AG04449 (cell line): Measurements from ENCODE around the gene TIMP1.

ENCODE experiments used
- CTCF ChIA-PET: fragments of 350-600 bp; formaldehyde crosslinking; extraction: SDS; loops from one replicate; lab custom pipeline; 2021; ENCODE audit warnings: antibody characterized with exemption; lab: Yijun Ruan, JAX
- POLR2A ChIA-PET: fragments of 400-600, 350-600 bp; formaldehyde crosslinking; extraction: SDS; loops from one replicate; lab custom pipeline; 2020; ENCODE audit warnings: antibody characterized with exemption, inconsistent platforms; lab: Yijun Ruan, JAX
- DNase-seq: peaks from one replicate; pipeline ENCODE4 v3.0.0-alpha.2; 2010; ENCODE audit warnings: low read depth, low spot score
- H3K4me3 ChIP-seq: 2 replicates; pipeline ENCODE4 v1.5.1; 2011; ENCODE audit warnings: low read depth, mild to moderate bottlenecking, control low read depth, low read length
- TF ChIP-seq, protein P1 (sequence below): IDR thresholded peaks from one replicate; pipeline ENCODE4 v1.5.1; 2011; ENCODE audit warnings: mild to moderate bottlenecking, moderate library complexity, low read length, control low read depth, inconsistent platforms; ENCODE audit not compliant: insufficient read depth; ENCODE audit errors: missing control alignments

TIMP1 gene

DNA sequence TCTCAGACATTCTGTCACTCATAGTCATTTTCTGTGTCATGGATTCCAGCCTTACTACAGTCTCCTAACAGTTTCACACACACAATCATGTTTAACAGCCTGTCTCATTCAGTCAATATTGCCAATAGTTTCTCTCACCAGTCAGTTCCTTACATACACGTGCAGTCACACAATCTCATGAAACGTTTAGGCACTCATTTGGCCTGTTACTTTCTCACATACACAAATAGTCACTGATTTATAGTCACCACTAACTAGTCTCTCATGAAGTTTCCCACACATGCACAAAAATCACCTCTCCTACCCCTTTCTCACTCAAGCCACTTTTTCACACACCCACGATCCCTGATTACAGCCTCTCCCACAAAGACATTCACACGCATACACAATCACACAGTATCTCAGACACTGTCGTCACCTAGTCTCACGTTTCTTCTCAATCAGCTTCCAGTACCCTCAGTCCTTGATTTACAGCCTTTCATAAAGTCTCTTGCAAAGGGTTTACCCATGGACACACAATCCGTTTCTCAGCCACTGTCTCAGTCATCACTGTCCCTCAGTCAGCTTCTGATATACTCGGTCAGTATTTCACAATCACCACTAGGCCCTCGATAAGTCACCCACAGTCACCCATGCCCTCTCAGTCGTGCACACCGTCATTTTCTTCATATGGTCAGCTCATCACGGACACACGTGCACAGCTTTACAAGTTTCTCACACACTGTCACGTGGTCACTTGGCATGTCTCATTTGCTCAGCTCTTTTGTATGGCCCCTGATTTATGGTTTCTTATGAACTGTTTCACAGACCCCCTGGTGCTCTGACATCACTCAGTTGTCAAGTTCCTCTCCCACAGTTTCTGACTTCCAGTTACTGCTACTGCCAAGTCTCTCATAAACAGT, 51.7 kb downstream of the TIMP1 start:
- TF ChIP-seq, protein P1, sequence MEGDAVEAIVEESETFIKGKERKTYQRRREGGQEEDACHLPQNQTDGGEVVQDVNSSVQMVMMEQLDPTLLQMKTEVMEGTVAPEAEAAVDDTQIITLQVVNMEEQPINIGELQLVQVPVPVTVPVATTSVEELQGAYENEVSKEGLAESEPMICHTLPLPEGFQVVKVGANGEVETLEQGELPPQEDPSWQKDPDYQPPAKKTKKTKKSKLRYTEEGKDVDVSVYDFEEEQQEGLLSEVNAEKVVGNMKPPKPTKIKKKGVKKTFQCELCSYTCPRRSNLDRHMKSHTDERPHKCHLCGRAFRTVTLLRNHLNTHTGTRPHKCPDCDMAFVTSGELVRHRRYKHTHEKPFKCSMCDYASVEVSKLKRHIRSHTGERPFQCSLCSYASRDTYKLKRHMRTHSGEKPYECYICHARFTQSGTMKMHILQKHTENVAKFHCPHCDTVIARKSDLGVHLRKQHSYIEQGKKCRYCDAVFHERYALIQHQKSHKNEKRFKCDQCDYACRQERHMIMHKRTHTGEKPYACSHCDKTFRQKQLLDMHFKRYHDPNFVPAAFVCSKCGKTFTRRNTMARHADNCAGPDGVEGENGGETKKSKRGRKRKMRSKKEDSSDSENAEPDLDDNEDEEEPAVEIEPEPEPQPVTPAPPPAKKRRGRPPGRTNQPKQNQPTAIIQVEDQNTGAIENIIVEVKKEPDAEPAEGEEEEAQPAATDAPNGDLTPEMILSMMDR: no peak
- ChIA-PET POLR2A (no interaction called here), CTCF (interaction anchor here (1.0 to 1.4 kb wide), 2 partner anchors 9 to 11 kb away, joined by 3 to 6 read pairs; no protein-coding TSS in a partner anchor)
- no peak overlapping the region for H3K4me3 ChIP-seq
- DNase-seq: no peak

DNA sequence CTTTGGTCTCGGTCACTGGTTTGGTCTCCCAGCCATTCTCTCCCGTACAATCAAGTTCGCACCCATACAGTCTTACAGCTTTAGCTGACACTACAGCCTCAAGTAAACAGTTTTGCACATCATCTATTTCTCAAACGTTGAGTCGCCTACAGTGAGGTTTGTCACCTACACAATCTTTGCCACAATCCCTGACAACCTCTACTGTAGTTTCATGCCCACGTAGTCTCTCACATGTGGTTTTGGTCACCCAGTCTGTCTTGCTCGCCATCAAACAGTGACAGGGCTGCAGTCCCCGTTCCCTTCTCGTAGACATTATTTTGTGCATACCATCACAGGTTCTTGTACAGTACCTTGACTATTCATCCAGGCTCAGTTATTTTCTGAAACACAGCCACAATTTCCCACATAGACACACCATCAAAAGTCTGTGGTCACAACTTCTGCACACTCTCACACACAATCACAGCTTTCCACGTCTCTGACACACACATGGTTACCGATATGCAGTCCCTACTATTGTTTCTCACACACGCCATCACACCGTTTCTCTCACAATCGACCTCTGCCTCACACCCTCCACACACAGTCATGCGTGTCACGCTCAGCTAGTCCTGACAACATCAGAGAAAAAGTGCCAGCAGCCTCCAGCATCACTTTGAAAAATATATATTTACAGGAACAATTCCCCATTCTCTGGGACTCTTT, 52.8 kb downstream of the TIMP1 start:
- DNase-seq: no peak
- no peak overlapping the region for H3K4me3 ChIP-seq
- POLR2A ChIA-PET: no interaction called here
- CTCF ChIA-PET: no interaction called here
- TF ChIP-seq, protein P1: no peak
